ENCODE results near the gene HIVEP3.

HIVEP3 gene

DNA sequence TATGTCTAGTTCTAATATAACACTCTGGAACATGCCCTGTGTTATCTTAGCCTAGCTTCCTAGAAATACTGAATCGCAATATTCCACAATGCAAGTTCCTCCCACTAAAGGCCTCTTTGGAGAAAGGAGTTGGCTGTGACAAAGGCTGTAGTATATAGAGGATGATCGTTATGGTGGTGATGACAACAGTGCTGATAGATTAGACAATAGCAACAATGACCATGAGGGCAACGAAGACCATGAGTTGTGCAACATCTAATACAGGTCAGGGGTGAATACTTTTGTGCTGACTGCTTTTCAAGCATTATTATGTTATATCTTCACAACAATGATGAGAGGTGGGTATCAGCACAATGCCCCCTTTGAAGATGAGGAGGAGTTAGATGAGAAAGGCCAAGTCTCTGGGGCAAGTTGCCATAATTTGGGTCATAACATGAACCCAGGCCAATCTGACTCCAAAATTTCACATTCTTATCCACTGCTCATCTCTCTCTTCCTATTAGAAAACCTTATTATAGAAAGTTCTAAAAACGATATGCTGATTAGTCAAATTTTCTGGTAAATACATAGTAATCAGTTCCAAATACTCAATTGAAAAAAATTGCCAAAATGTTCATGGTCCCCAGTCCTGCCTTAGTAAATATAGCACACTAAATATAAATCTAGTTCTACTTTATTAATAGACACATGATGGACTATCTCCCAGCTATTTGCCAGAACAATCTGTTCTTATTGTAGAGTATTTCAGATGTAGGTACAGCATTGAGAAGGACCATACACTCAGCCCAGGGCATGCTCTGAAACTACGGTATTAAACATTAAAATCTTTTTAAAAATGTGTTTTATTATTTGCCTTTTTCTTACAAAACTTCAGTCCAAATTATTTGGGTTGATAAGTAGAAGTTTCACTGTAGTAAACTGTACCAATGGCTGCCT is 37.5 kb downstream of the HIVEP3 start:
- Histone ChIP-seq H3K36me3 (ENCODE audit: control insufficient read depth, insufficient read depth, low read length) (no peaks in the 10 kb centered on the region), H3K9ac (no peak overlapping the region), H3K79me2 (no peaks in the 10 kb centered on the region), H2AFZ (no peak overlapping the region), H3K4me3 (ENCODE audit: low read depth, low read length) (no peak overlapping the region), H3K4me1 (no peaks in the 10 kb centered on the region), H3K27ac (no peak overlapping the region), H3K27me3 (ENCODE audit: control insufficient read depth, insufficient read depth, low read length) (no peaks in the 10 kb centered on the region), H3K9me3 (ENCODE audit: control insufficient read depth, low read length) (no peaks in the 10 kb centered on the region), H3K4me2 (ENCODE audit: low read length) (no peak overlapping the region)
- TF ChIP-seq, protein P1, sequence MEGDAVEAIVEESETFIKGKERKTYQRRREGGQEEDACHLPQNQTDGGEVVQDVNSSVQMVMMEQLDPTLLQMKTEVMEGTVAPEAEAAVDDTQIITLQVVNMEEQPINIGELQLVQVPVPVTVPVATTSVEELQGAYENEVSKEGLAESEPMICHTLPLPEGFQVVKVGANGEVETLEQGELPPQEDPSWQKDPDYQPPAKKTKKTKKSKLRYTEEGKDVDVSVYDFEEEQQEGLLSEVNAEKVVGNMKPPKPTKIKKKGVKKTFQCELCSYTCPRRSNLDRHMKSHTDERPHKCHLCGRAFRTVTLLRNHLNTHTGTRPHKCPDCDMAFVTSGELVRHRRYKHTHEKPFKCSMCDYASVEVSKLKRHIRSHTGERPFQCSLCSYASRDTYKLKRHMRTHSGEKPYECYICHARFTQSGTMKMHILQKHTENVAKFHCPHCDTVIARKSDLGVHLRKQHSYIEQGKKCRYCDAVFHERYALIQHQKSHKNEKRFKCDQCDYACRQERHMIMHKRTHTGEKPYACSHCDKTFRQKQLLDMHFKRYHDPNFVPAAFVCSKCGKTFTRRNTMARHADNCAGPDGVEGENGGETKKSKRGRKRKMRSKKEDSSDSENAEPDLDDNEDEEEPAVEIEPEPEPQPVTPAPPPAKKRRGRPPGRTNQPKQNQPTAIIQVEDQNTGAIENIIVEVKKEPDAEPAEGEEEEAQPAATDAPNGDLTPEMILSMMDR (IDR thresholded peaks at IDR 0.05): no peak

DNA sequence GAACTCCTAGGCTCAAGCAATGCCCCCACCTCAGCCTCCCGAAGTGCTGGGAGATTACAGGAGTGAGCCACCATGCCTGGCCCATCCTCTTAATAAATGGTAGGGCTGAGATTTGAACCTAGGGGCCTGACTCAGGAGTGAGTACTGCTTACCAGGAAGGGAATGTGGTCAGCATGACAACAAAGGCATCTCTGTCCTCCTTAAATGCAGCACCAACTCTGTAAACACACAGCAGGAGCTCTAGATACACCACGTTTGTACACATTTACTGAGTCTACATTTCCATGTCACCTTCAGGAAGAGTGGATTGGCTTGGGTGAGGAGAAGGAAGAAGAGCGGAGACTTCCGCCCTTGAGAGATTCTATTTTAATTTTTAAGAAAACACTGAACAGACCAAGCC is 38.5 kb downstream of the HIVEP3 start:
- Histone ChIP-seq H3K79me2 (no peaks in the 10 kb centered on the region), H3K4me3 (ENCODE audit: low read depth, low read length) (no peak overlapping the region), H3K27ac (no peak overlapping the region), H3K4me2 (ENCODE audit: low read length) (no peak overlapping the region), H3K27me3 (ENCODE audit: control insufficient read depth, insufficient read depth, low read length) (no peaks in the 10 kb centered on the region), H3K9ac (no peak overlapping the region), H3K9me3 (ENCODE audit: control insufficient read depth, low read length) (no peaks in the 10 kb centered on the region), H3K4me1 (no peaks in the 10 kb centered on the region), H2AFZ (no peak overlapping the region), H3K36me3 (ENCODE audit: control insufficient read depth, insufficient read depth, low read length) (no peaks in the 10 kb centered on the region)
- TF ChIP-seq, protein P1 (IDR thresholded peaks at IDR 0.05): no peak

DNA sequence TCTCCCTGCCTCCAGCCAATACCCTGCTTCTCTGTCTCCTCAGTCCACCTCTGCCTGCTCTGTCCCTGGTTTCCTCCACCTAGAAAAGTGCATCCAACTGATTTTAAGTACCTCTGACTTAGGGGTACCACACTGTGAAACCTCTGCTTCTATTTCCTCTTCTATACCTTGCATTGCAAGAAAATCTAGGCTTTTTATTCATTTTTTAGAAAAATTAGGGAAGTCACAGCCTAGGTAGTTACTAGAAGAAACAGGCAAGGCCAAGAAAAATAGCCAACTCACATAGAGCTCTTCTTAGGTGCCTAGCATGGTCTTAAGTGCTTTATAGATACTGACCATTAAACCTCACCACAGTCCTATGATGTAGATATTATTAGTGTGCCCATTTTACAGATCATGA is 39.1 kb downstream of the HIVEP3 start:
- Histone ChIP-seq H3K36me3 (ENCODE audit: control insufficient read depth, insufficient read depth, low read length) (no peaks in the 10 kb centered on the region), H2AFZ (no peak overlapping the region), H3K4me2 (ENCODE audit: low read length) (no peak overlapping the region), H3K79me2 (no peaks in the 10 kb centered on the region), H3K4me1 (no peaks in the 10 kb centered on the region), H3K4me3 (ENCODE audit: low read depth, low read length) (no peak overlapping the region), H3K27me3 (ENCODE audit: control insufficient read depth, insufficient read depth, low read length) (no peaks in the 10 kb centered on the region), H3K27ac (no peak overlapping the region), H3K9ac (no peak overlapping the region), H3K9me3 (ENCODE audit: control insufficient read depth, low read length) (no peaks in the 10 kb centered on the region)
- TF ChIP-seq, protein P1 (IDR thresholded peaks at IDR 0.05): no peak

DNA sequence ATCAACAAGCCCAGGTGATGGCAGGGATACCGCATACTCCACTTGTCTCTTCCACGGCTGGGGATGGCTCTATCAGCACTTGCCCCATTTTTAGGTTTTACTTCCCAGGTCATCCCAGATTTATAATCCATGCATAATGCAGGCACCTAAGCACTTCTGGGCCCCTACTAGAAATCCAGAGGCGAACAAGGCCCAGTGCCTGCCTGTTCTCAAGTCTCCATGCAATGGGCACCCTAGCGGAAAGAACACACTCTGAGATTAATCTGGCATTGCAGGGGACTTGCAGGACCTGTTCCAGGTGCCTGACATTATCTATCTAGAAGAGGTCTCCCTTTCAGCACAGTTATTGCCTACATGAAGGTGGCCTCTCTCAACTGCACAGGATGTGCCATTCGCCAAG is 39.8 kb downstream of the HIVEP3 start:
- no peak overlapping the region for H3K4me2 ChIP-seq (ENCODE audit: low read length)
- no peaks in the 10 kb centered on the region for H3K36me3 ChIP-seq (ENCODE audit: control insufficient read depth, insufficient read depth, low read length)
- no peak overlapping the region for H3K4me3 ChIP-seq (ENCODE audit: low read depth, low read length)
- H3K27ac ChIP-seq: no peak overlapping the region
- TF ChIP-seq, protein P1 (IDR thresholded peaks at IDR 0.05): no peak
- H2AFZ ChIP-seq: no peak overlapping the region
- no peaks in the 10 kb centered on the region for H3K9me3 ChIP-seq (ENCODE audit: control insufficient read depth, low read length)
- no peaks in the 10 kb centered on the region for H3K79me2 ChIP-seq
- H3K4me1 ChIP-seq: no peaks in the 10 kb centered on the region
- no peak overlapping the region for H3K9ac ChIP-seq
- H3K27me3 ChIP-seq (ENCODE audit: control insufficient read depth, insufficient read depth, low read length): no peaks in the 10 kb centered on the region

DNA sequence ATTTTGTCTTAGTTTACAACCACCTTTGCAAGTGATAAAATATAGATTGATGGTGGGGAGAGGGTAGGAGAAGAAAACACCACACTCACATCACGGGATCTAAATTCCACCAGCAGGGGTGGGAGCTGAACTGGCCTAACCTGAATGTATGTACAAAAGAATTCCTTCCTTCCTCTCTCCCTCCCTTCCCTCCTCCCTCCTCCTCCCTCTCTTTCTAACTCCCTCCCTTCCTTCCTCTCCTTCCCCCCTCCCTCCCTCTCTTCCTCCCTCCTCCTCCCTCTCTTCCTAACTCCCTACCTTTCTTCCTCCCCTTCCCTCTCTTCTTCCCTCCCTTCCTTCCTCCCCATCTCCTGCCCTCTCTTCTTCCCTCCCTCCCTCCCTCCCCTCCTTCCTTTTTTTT is 40.2 kb downstream of the HIVEP3 start:
- Histone ChIP-seq H3K4me2 (ENCODE audit: low read length) (no peak overlapping the region), H3K4me1 (no peaks in the 10 kb centered on the region)

More for the DNA sequence above, 40.2 kb downstream of the HIVEP3 start:
- Histone ChIP-seq H3K9me3 (ENCODE audit: control insufficient read depth, low read length) (no peaks in the 10 kb centered on the region), H2AFZ (no peak overlapping the region), H3K79me2 (no peaks in the 10 kb centered on the region), H3K27me3 (ENCODE audit: control insufficient read depth, insufficient read depth, low read length) (no peaks in the 10 kb centered on the region), H3K36me3 (ENCODE audit: control insufficient read depth, insufficient read depth, low read length) (no peaks in the 10 kb centered on the region), H3K27ac (no peak overlapping the region), H3K9ac (no peak overlapping the region), H3K4me3 (ENCODE audit: low read depth, low read length) (no peak overlapping the region)
- TF ChIP-seq, protein P1 (IDR thresholded peaks at IDR 0.05): no peak

All from parathyroid adenoma (tissue), 2 donors.